ENCODE measurements around the gene CD160.
"Not testable (repeated sequence)": the region's sequence is repeated elsewhere in the genome, so short reads cannot be mapped to it uniquely, and the experiment has no call there.

The CD160 gene

DNA sequence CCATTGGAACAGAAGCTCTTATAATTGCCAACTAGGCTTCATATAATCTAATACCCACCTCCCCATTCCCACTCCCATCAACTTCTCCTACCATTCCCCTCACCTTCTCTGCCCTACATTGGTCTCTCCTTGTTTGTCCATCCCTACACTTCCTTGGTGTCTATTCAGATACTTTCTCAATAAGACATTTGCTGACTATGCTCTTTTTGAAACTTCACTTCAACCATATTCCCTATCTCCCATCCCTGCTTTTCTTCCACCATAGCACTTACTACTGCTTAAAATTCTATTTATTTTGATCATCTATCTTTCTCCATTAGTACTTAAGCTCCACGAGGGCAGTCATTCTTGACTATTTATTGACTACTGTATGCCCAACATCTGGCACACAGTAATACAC, 40.4 kb downstream of the CD160 start:
- DNase-seq: no peak

DNA sequence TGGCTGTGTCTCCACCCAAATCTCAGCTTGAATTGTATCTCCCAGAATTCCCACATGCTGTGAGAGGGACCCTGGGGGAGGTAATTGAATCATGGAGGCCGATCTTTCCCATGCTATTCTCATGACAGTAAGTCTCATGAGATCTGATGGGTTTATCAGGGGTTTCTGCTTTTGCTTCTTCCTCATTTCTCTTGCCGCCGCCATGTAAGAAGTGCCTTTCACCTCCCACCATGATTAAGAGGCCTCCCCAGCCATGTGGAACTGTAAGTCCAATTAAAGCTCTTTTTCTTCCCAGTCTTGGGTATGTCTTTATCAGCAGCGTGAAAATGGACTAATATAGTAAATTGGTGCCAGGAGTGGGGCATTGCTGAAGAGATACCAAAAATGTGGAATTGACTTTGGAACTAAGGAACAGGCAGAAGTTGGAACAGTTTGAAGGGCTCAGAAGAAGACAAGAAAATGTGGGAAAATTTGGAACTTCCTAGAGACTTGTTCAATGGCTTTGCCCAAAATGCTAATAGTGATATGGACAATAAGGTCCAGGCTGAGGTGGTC, 41.2 kb downstream of the CD160 start:
- not testable (repeated sequence) for DNase-seq

DNA sequence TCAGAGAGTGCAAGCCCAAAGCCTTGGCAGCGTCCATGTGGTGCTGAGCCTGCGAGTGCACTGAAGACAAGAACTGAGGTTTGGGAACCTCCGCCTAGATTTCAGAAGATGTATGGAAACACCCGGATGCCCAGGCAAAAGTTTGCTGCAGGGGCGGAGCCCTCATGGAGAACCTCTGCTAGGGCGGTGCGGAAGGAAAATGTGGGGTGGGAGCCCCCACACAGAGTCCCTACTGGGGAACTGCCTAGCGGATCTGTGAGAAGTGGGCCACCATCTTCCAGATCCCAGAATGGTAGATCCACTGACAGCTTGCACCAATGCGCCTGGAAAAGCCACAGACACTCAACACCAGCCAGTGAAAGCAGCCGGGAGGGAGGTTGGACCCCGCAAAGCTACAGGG, 42.2 kb downstream of the CD160 start:
- DNase-seq: not testable (repeated sequence)

DNA sequence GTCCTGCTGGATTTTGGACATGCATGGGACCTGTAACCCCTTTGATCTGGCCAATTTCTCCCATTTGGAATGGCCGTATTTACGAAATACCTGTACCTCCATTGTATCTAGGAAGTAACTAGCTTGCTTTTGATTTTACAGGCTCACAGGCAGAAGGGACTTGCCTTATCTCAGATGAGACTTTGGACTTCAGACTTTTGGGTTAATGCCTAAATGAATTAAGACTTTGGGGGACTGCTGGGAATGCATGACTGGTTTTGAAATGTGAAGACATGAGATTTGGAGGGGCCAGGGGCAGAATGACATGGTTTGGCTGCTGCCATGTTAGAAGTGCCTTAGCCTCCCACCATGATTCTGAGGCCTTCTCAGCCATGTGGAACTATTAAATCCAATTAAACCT, 42.7 kb downstream of the CD160 start:
- not testable (repeated sequence) for DNase-seq

DNA sequence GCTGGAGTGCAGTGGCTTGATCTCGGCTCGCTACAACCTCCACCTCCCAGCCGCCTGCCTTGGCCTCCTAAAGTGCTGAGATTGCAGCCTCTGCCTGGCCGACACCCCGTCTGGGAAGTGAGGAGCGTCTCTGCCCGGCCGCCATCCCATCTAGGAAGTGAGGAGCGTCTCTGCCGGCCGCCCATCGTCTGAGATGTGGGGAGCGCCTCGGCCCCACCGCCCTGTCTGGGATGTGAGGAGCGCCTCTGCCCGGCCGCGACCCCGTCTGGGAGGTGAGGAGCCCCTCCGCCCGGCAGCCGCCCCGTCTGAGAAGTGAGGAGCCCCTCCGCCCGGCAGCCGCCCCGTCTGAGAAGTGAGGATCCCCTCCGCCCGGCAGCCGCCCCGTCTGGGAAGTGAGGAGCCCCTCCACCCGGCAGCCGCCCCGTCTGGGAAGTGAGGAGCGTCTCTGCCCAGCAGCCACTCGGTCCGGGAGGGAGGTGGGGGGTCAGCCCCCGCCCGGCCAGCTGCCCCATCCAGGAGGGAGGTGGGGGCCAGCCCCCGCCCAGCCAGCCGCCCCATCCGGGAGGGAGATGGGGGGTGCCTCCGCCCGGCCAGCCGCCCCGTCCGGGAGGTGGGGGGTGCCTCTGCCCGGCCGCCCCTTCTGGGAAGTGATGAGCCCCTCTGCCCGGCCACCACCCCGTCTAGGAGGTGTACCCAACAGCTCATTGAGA, 45.1 kb downstream of the CD160 start:
- not testable (repeated sequence) for DNase-seq

DNA sequence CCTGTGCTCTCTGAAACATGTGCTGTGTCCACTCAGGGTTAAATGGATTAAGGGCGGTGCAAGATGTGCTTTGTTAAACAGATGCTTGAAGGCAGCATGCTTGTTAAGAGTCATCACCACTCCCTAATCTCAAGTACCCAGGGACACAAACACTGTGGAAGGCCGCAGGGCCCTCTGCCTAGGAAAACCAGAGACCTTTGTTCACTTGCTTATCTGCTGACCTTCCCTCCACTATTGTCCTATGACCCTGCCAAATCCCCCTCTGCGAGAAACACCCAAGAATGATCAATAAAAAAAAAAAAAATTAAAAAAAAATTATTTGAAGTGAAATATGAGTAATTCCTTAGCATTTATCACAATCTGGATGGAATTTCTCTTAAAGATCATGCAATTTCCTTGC, 45.8 kb downstream of the CD160 start:
- DNase-seq: not testable (repeated sequence)

DNA sequence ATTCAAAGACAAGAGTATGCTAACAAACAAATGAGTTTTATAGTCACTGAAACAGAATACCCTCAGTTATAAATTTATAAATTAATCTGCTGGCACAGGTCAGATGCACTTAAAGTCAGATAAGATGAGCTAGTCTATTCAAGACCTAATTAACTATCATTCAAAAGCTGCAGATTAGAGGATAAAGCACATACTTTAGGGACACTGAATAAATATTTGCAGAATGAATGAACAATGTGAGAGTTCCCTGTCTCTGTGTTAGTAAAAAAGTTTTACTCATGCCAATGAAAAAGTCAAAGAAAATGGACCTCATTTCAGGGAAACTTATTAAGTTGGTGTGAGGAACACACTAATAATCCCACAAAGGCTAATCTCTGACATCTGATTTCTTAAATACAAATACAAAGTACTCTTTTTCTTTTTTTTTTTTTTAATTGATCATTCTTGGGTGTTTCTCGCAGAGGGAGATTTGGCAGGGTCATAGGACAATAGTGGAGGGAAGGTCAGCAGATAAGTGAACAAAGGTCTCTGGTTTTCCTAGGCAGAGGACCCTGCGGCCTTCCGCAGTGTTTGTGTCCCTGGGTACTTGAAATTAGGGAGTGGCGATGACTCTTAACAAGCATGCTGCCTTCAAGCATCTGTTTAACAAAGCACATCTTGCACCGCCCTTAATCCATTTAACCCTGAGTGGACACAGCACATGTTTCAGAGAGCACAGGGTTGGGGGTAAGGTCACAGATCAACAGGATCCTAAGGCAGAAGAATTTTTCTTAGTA, 46.5 kb downstream of the CD160 start:
- DNase-seq: not testable (repeated sequence)

DNA sequence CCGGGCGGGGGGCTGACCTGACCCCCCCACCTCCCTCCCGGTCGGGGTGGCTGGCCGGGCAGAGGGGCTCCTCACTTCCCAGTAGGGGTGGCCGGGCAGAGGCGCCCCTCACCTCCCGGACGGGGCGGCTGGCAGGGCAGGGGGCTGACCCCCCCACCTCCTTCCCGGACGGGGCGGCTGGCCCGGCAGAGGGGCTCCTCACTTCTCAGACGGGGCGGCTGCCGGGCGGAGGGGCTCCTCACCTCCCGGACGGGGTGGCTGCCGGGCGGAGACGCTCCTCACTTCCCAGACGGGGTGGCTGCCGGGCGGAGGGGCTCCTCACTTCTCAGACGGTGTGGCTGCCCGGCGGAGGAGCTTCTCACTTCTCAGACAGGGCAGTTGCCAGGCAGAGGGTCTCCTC, 47.6 kb downstream of the CD160 start:
- not testable (repeated sequence) for DNase-seq

DNA sequence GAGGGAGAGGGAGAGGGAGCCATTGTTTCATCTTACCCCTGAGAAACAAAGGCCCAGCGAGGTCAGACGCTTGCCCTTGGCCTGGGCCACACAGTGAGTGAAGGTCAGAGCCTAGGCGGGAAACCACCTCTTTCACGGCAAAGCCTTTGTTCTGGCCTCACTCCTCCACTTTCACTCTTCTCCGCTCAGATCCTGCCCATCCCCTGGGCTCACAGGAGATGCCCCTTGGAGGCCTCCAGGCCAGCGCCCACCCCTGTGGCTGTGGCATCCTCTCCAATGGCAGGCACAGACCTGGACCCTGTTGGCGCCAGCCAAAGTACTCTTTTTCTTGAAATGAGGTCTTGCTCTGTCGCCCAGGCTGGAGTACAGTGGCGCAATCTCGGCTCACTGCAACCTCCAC, 48.7 kb downstream of the CD160 start:
- not testable (repeated sequence) for DNase-seq

DNA sequence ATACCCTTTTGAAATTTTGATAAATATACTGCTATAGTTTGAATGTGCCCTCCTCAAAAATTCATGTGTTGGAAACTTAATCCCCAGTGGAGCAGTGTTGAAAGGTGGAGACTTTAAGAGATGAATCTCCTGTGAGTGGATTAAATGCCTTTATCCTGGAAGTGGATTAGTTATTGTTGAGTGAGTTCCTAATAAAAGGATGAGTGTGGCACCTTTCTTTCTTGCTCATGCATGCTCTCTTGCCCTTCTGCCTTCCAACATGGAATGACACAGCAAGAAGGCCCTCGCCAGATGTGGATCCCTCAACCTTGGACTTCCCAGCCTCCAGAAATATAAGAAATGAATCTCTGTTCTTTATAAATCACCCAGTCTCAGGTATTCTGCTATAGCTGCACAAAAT, 51.8 kb downstream of the CD160 start:
- no peak for DNase-seq

DNA sequence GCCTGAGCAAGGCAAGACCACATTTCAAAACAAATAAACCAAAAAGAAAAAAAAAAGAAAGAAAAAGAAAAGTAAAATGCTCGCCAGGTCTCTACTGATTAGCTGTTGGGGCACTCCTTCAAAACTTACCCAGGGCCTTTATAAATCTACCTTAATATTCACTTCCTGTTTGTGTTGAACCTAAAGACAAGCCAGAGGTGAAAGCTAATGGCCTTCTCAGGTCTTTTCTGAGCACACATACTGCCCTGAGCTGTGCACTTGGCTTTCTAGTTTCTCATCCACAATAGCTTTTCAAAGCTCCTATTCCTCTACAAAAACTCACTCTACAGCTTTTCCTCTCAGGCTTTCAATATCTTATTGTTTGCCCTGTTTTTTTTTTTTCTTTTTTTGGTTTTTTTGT, 54.1 kb downstream of the CD160 start:
- DNase-seq: no peak

DNA sequence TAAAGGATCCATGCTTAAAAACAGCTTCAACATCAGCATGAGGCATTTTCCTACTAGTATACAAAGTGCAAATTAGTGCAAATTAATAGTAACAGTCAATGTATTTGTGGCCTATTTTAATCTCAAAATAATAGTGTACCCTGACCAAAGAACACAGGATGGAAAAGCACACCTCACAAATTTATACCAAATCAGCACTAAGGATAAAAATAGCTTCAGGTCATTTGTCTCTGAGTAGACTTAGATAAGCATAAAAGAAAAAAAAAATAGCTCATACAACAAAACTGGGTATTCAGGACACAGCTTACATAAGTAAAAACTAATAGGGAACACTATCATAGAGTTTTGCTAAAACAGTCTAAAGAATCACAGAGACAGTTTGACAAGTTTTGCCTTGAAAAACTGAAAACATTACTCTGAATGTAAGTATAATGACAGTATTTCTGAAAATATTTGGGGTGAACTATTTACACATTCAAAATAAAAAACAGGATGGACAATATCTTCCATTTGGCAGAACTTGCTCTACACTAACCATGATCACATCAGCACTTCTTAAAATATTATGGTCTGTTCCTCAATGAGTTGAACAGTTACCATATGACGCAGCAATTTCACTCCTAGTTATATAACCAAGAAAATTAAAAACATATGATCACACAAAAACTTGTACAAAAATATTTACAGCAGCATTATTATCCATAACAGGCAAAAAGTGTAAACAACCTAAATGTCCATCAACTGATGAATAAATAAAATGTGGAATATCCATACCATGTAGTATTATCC, 58.3 kb downstream of the CD160 start:
- DNase-seq: no peak

DNA sequence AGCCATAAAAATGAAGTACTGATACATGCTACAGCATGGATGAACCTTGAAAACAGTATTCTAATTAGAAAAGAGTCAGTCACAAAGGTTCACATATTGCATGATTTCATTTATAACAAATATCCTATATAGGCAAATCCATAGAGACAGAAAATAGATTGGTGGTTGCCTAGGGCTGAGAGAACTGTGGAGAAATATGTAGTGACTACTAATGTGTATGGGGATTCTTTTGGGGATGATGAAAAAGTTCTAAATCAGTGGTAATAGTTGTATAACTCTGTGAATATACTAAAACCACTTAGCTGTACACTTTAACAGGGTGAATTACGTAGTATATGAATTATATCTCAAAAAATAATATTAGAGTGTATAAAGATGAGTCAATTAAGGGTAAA, 58.8 kb downstream of the CD160 start:
- no peak for DNase-seq

DNA sequence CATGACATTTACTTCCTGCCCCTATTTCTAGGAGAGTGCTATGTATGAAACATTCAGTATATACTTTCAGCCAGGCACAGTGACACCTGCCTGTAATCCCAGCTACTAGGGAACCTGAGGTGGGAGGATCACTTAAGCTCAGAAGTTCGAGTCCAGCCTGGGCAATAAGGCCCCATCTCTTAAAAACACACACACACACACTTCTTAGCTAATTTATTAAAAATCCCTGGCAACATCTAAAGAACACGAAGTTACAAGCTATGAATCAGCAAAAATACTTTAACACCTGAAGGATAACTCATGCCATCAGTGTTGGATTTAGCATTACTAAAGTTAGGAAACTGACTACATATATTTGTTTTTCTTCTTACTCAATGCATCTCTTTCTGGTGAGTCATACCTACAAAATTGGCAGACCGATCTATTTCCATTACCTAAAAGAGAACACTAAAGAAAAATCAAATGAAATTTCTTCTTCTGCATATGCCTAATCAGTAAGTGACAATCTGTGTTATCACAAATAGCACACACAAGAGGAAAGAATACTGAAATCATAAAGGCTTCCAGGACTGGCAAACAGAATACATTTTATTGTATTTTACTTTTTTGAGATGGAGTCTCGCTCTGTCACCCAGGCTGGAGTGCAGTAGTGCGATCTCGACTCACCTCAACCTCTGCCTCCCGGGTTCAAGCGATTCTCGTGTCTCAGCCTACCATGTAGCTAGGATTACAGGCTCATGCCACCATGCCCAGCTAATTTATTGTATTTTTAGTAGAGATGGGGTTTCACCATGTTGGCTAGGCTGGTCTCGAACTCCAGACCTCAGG, 63.2 kb downstream of the CD160 start:
- no peak for DNase-seq

DNA sequence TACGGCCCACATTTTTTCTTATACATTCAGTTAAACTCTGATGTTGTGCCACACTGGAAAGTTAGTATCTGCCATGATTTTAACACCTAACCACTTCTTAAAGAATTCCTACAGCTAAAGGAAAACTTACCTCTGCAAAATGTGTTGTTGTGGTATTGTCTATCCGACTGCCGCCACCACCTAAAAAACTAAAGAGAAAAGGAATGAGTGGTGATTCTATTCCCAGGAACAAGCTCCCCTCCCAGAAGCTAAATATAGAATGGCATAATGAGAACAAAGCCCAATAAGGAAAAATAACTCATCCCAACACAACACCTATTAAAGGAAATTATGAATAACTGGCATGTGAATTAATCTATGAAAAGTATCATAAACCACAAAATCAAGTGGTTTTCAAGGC, 65.1 kb downstream of the CD160 start:
- no peak for DNase-seq

DNA sequence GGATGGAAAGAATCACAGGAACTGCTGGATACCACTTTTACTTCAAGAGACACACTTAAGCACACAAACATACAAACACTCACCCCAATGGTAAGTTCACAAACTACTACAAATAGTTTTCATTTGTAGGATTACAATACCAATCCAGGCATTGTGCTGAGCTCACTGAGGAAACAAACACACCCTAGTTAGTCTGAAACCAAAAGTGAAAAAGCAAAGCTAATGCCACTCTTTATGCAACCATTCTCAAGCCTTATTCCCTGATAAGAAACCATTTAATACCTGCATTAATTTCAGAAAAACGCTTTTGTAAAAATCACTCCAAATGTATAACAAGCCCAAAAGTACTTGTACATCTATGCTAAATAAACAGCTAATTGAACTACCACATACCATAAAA, 66.2 kb downstream of the CD160 start:
- DNase-seq: peak; percentile 53

DNA sequence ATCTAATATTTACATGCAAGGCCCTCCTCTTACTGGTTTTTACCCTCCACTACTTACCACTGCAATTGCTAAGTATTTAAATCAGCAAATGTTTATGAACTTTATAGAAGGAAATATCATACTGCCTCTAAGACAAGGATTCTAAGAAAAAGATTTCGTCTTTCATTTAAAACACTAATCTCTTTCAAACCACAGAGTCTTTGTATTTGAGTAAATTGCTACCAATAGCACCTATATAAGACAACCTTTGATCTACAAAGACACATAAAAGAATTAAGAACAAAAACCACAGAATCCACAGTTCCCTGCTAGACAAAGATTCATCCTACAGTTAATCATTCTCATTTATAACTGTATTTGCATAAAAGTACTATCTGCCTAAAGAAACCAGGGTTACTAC, 67.0 kb downstream of the CD160 start:
- no peak for DNase-seq

DNA sequence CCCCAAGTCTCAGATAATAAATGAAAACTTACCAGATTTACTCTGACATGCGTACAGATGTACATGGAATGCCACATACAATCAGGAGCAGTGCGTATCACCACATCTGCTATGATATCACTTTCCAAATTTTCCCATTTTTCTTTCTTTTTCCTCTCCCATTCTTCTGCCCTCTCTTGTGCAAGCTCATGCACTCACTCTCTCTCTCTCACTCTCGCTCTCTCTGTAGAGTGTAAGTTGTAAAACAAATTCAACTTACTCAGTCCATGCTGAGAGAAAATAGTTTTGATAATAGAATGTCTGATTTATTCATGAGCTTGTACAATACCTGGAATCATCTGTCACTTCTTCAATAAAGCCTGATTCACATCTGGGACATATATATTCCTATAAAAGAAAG, 69.3 kb downstream of the CD160 start:
- DNase-seq: no peak
